Type B pancreatic cell (in vitro differentiated cells): ENCODE measurements around the gene SERINC5. TPM values are rescaled to one million over a fixed set of nuclear protein-coding genes. Genes with fewer than 3 reads are reported as not detected.
A peak's percentile ranks its signal among the peaks of the same experiment; 100 is the strongest.
"Not testable (repeated sequence)": the region's sequence is repeated elsewhere in the genome, so short reads cannot be mapped to it uniquely, and the experiment has no call there.

ENCODE experiments used
- DNase-seq: peaks from one replicate; pipeline ENCODE4 v3.0.0; 2021; ENCODE audit warnings: mixed read lengths; ENCODE audit not compliant: unreplicated experiment; ENCODE audit errors: extremely low spot score
- H3K27ac Mint-ChIP-seq: 2 replicates; pipeline ENCODE4 v1.8.0; 2021; ENCODE audit warnings: mild to moderate bottlenecking, mixed read lengths
- H3K27me3 Mint-ChIP-seq: 2 replicates; pipeline ENCODE4 v1.8.0; 2021; ENCODE audit warnings: mixed read lengths
- H3K36me3 Mint-ChIP-seq: 2 replicates; pipeline ENCODE4 v1.8.0; 2021; ENCODE audit warnings: mixed read lengths
- H3K4me1 Mint-ChIP-seq: one replicate; pipeline ENCODE4 v1.8.0; 2021; ENCODE audit warnings: mixed read lengths; ENCODE audit not compliant: unreplicated experiment
- H3K4me3 Mint-ChIP-seq: 2 replicates; pipeline ENCODE4 v1.8.0; 2021; ENCODE audit warnings: mild to moderate bottlenecking, mixed read lengths
- H3K9me3 Mint-ChIP-seq: 2 replicates; pipeline ENCODE4 v1.8.0; 2021; ENCODE audit warnings: mixed read lengths
- total RNA-seq: library from RNA; stranded (reverse); gene quantifications from 2 replicates; pipeline ENCODE4 v1.2.1, GENCODE V29; 2021; ENCODE audit warnings: low replicate concordance
- TF ChIP-seq, protein P1 (sequence below): fragments of 200-600 bp; sonication (generic); conservative IDR thresholded peaks from 2 replicates; pipeline ENCODE4 v1.5.0; 2021; ENCODE audit warnings: antibody characterized with exemption, mild to moderate bottlenecking

SERINC5 gene
- total RNA-seq, 1 donor from 2014 or later = 59.0 TPM

DNA sequence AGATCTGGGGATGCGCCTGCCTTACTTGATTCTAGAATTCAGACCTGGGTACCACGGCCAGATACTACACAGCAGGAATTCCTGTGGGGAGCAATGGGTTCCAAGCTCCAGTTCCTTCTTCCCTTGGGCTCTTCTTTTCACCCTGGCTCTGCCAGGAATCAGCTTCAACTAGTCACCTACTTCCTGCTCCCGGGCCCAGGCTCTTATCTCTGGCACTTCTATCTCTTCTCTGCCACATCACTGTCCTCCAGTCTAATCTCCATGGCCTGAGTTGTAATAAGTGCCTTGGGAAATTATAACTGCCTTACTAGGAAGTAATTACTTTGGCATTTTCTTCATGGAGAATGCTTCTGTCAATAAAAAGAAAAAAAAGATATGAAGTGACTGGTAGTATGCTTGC is 26.2 kb upstream of the SERINC5 start:
- Mint-ChIP-seq H3K4me3 (no peak overlapping the region), H3K36me3 (no peaks in the 10 kb centered on the region), H3K27ac (no peak overlapping the region), H3K4me1 (peaks cover 4% of the 10 kb centered on the region), H3K27me3 (no peaks in the 10 kb centered on the region), H3K9me3 (no peaks in the 10 kb centered on the region)
- DNase-seq = no peak
- TF ChIP-seq, protein P1, sequence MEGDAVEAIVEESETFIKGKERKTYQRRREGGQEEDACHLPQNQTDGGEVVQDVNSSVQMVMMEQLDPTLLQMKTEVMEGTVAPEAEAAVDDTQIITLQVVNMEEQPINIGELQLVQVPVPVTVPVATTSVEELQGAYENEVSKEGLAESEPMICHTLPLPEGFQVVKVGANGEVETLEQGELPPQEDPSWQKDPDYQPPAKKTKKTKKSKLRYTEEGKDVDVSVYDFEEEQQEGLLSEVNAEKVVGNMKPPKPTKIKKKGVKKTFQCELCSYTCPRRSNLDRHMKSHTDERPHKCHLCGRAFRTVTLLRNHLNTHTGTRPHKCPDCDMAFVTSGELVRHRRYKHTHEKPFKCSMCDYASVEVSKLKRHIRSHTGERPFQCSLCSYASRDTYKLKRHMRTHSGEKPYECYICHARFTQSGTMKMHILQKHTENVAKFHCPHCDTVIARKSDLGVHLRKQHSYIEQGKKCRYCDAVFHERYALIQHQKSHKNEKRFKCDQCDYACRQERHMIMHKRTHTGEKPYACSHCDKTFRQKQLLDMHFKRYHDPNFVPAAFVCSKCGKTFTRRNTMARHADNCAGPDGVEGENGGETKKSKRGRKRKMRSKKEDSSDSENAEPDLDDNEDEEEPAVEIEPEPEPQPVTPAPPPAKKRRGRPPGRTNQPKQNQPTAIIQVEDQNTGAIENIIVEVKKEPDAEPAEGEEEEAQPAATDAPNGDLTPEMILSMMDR = no peak

GRCh38 chr5:80277191-80277590 is 21.3 kb upstream of the SERINC5 start:
- Mint-ChIP-seq H3K9me3 (no peaks in the 10 kb centered on the region), H3K36me3 (no peaks in the 10 kb centered on the region), H3K4me3 (no peak overlapping the region), H3K4me1 (peaks cover 8% of the 10 kb centered on the region), H3K27me3 (no peaks in the 10 kb centered on the region), H3K27ac (peak overlapping the region; percentile 49)
- TF ChIP-seq, protein P1 = no peak
- DNase-seq = no peak

GRCh38 chr5:80276186-80276585 is 20.3 kb upstream of the SERINC5 start:
- H3K36me3 Mint-ChIP-seq = no peaks in the 10 kb centered on the region
- no peaks in the 10 kb centered on the region for H3K9me3 Mint-ChIP-seq
- H3K27ac Mint-ChIP-seq = no peak overlapping the region
- DNase-seq = no peak
- H3K27me3 Mint-ChIP-seq = no peaks in the 10 kb centered on the region
- no peak overlapping the region for H3K4me3 Mint-ChIP-seq
- TF ChIP-seq, protein P1 = no peak
- H3K4me1 Mint-ChIP-seq = peaks cover 8% of the 10 kb centered on the region

DNA sequence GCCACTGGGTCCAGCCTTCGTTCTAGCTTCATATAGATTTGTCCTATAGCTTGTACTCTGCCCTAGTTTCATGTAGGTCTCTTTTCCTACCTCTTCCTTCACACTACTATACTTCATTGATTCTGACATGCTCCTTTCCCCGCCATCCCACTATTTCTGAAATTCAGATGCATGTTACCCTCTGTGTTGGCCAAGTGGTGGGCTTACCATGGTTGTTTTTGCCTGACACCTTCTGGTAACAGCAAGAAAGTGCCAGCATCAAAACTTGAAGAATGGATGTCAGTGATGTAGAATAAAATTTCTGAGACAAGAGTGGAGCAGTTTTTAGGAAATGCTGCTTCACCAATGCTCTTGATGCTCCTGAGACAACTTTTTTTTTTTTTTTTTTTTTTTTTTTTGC is 19.5 kb upstream of the SERINC5 start:
- Mint-ChIP-seq H3K27me3 (no peaks in the 10 kb centered on the region), H3K27ac (no peak overlapping the region), H3K9me3 (no peaks in the 10 kb centered on the region), H3K4me1 (peaks cover 9% of the 10 kb centered on the region), H3K4me3 (no peak overlapping the region), H3K36me3 (no peaks in the 10 kb centered on the region)
- TF ChIP-seq, protein P1 = peak; percentile 65
- DNase-seq = no peak

DNA sequence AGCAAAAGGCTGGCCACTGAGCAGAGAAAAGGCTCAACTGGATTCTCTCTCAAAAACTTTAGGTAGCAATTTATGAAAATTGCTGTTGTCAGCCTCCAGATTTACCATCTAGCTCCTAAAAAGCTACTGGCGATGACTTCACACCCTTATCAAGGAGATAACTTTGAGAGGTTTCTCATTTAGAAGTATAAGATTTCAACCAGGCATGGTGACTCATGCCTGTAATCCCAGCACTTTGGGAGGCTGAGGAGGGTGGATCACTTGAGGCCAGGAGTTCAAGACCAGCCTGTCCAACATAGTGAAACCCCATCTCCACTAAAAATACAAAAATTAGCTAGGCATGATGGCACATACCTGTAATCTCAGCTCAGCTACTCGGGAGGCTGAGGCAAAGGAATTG is 14.7 kb upstream of the SERINC5 start:
- H3K4me3 Mint-ChIP-seq, H3K9me3 Mint-ChIP-seq, DNase-seq, H3K27me3 Mint-ChIP-seq, H3K36me3 Mint-ChIP-seq: not testable (repeated sequence)
- Mint-ChIP-seq H3K4me1 (peaks cover 16% of the 10 kb centered on the region), H3K27ac (peak overlapping the region; percentile 28)

DNA sequence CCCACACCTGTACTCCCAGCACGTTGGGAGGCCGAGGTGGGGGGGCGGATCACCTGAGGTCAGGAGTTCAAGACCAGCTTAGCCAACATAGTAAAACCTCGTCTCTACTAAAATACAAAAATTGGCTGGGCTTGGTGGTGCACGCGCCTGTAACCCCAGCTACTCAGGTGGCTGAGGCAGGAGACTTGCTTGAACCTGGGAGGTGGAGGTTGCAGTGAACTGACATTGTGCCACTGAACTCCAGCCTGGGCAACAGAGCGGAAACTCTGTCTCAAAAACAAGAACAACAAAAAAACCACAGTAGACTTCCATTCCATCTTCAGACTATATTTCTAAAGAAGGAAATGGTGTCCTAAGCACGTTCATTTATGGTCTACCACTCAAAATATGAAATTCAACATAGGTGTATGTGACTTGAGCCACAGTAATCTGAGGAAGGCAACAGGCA is 14.2 kb upstream of the SERINC5 start:
- peaks cover 12% of the 10 kb centered on the region for H3K4me1 Mint-ChIP-seq
- no peaks in the 10 kb centered on the region for H3K9me3 Mint-ChIP-seq
- H3K4me3 Mint-ChIP-seq = no peak overlapping the region
- no peak for DNase-seq
- TF ChIP-seq, protein P1 = no peak
- H3K27ac Mint-ChIP-seq = peak overlapping the region; percentile 28
- H3K36me3 Mint-ChIP-seq = no peaks in the 10 kb centered on the region
- H3K27me3 Mint-ChIP-seq = no peaks in the 10 kb centered on the region
